GM08714 (cell line): Measurements from ENCODE around the gene RBM14.
A peak's percentile ranks its signal among the peaks of the same experiment; 100 is the strongest.
"Not testable (repeated sequence)": the region's sequence is repeated elsewhere in the genome, so short reads cannot be mapped to it uniquely, and the experiment has no call there.

Experiments
- H3K4me3 ChIP-seq: fragments of 200-500 bp; sonication (Bioruptor generic); 2 replicates; pipeline ENCODE4 v1.5.1; 2014; ENCODE audit warnings: mild to moderate bottlenecking, low read length, inconsistent platforms
- ZNF274 ChIP-seq: IDR thresholded peaks from 2 replicates; pipeline ENCODE4 v1.6.1; 2012; ENCODE audit warnings: mild to moderate bottlenecking, low read depth, low read length

RBM14 gene

DNA sequence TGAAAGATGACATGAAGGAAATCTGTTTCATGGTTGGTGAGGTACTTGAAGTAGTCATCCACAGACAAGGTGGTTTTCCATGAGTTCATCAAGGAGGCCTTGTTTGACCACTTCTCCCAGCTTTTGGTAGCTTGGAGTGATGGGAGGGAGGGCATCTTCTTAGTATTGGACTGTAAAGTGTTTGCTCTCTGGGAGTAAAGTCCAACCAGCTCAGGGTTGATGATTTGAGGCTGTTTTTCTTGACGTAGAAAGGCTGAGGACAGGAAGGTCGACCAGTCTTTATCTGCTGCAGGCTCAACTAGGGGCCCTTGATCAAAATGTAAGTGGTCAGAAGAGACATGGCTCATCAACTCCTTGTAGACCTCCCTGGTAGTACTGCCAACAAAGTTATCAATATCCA, 25.3 kb upstream of the RBM14 start:
- no peak for TF ChIP-seq ZNF274
- no peak overlapping the region for H3K4me3 ChIP-seq

DNA sequence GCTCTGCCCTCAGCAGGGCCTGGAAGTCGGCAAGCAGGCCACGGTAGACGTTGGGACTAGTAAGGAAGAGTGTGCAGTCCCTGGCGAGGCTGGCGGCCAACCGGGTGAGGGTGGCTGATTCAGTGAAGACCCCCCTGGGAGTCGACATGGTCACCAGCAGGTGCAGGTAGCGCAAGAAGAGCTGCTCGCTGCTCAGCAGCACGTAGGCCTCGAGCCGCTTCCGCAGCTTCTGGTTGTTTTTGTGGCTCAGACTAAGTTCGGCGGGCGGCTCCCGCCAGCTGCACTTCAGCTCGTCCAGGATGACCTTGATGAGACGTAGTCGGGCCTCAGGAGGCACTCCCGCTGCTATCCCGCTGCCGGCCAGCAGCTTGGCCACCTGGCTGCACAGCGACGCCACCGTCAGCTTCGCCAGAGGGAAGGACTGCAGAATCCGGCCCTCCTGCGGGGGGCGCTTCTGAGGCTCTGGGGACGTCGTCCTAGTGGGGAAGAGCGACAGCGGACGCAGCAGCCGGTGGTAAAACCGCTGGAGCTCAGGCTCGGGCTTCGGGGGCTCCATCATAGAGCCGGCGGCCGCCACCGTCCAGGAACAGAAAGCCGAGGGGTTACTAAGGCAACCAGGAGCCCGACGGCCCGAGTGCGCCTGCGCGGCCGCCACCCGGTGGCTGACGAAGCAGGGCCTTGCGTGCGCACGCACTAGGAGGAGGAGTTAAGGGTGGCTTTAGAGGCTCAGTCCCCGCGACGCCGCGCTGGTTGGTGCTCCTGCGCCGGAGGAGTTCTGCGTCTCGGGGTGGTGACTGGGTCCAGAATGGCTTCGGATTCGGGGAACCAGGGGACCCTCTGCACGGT, 23.8 kb upstream of the RBM14 start, which contains the start of the genes CCDC87 and CCS:
TSS of gene CCDC87 (minus strand) at position 607 of the 846 bp plus-strand sequence. CDS start at position 559, 48 bp downstream.
TSS of gene CCS (plus strand) at position 729 of the 846 bp plus-strand sequence. CDS start at position 806, 77 bp downstream.
- H3K4me3 ChIP-seq = peak within 1 kb of the TSS; percentile 64
- TF ChIP-seq ZNF274 = no peak

DNA sequence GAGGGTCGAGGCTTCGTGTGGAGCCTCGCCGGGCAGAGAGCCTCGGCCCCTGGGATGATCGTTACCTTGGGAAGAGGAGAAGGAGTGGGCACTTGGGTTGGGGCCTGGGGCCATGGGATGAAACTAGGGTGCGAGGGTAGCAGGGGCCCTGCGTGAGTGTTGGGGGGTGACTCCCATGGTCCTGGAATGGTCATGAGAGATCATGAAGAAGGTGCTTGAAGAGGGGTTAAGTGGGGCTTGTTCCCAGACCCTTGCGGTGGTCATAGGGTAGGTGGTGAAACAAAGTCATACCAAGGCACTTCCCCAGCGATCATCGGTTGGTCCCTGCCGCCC, 23.2 kb upstream of the RBM14 start:
- no peak for TF ChIP-seq ZNF274

DNA sequence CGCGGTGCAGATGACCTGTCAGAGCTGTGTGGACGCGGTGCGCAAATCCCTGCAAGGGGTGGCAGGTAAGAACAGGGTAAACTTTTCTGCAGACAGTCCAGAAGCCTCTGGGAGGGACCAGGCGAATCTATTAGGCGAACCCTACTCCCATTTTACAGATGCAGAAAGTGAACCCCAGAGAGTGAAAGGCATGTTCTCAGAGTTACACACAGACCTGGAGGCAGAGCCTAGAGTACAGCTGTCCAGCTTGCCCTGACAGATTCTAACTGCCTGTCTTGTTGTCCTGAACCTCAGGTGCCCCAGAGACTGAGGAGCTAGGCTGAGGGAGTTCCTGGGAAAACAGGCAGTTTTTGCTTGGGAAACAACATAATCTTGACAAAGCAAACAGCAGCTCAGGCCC, 22.8 kb upstream of the RBM14 start:
- H3K4me3 ChIP-seq = peak overlapping the region; percentile 64
- no peak for TF ChIP-seq ZNF274

More for the DNA sequence above, 23.2 kb upstream of the RBM14 start:
- peak overlapping the region; percentile 64 for H3K4me3 ChIP-seq

DNA sequence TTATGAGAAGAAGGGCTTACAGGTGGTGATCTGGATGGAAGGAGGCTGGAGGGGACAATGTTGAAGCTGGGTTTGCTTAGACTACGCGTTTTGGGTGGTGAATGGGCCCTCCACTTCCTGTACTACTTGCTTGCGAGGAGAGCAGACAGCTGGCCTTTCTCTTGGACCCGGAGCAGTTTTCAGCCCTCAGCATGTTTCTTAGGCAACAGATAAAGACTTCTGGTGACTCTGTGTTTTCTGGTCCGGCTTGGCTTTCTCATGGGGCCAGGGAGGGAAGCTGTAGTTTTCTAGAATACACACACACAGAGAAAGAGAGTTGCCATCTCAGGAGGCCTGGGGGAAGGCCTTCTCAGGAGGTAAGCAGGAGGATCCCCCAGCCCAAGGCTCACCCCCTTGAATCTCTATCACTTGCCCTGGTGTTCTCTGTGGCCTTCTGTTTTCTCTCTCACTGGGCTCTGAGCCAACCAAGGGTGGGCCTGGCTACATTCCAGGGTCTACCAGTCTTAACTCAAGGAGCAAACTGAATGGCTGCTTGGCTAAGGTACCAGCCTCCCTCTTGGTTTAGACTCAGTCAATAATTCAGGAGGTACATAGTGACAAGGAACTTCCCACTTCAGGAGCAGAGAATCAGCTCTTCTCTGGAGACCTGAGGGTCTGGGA, 21.1 kb upstream of the RBM14 start:
- no peak for TF ChIP-seq ZNF274
- H3K4me3 ChIP-seq = peak overlapping the region; percentile 1; the same call in 1 of the 2 replicates

DNA sequence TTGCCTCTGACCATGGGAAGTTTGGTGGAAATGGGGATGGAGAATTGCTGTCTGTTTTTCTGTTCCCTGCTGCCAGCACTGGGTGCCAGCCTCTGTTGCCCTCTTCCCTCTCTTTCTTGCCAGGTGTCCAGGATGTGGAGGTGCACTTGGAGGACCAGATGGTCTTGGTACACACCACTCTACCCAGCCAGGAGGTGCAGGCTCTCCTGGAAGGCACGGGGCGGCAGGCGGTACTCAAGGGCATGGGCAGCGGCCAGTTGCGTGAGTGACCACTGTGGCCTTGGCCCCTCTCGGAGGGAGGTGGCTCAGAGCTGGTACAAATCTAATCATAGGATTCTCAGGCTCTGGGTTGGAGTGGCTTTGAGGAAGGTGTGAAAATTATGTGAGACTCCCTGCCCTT, 17.4 kb upstream of the RBM14 start:
- TF ChIP-seq ZNF274 = no peak
- no peak overlapping the region for H3K4me3 ChIP-seq

DNA sequence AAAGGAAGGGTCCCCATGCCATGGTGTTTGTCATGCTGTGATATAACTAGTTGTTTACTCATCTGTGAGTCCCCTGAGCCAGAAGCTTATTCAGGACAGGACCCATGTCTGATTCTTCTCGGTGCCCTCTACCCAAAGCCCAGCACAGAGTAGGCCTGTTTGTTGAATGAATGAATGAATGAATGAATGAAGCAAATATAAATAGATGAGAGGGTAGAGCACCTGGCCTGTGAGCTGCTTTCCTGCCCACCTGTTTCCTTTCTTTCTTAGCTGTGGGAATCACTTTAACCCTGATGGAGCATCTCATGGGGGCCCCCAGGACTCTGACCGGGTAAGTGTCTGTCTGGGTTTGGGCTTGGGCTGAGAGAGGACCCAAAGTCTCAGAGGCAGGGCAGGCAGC, 16.2 kb upstream of the RBM14 start:
- no peak overlapping the region for H3K4me3 ChIP-seq
- no peak for TF ChIP-seq ZNF274

DNA sequence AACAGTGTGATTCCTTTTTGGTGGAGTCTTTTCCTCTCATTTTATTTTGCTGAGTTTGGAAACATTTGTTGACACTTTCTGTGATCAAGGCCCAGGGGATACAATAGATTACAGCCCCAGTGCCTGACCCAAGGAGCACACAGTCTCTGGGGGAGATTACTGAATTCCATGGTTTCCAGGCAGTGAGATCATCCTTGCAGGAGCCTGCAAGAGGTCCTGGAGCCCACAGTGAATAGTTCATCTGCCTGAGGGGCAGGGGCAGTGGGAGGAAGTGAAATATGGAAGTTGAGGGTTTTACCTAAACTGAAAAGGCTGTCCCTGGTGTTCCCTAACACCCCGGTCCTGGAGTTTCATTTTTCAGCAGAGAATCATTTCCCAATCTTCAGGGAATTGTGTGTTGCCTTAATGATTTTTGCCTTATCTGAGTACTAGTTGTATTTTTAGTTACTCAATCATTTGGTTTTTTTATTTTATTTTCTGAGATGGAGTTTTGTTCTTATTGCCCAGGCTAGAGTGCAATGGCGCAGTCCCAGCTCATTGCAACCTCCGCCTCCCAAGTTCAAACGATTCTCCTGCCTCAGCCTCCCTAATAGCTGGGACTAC, 15.7 kb upstream of the RBM14 start:
- no peak overlapping the region for H3K4me3 ChIP-seq
- TF ChIP-seq ZNF274 = no peak

DNA sequence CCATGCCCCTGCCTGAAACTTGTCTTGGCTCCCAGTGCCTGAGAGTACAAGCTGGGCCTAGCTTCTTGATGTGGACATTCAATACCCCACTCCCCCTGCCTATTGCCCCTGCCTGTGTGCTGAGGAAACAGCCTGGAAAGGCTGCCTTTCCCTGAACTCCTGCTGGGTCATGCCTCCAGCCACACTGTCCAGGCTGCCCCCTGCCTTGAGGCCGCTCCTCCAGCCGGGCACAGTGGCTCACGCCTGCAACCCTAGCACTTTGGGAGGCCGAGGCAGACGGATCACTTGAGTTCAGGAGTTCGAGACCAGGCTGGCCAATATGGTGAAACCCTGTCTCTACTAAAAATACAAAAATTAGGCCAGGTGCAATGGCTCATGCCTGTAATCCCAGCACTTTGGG, 13.4 kb upstream of the RBM14 start:
- no peak for TF ChIP-seq ZNF274
- no peak overlapping the region for H3K4me3 ChIP-seq

DNA sequence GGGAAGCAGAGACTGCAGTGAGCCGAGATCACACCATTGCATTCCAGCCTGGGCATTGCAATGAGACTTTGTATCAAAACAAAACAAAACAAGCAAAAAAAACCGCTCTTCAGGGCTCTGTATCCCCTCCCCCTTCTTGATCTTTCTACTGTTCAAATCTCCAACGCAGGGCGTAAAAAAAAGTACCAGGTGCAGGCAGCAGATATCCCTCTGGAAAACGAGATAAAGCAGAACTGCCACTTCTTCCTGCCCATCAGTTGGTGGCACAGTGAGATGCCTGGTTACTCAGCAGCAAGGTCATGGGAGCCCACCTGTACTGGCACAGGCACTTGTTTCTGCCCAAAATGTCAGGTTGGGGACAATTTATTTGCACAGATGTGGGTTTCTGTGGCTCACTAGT, 12.3 kb upstream of the RBM14 start:
- no peak for TF ChIP-seq ZNF274
- H3K4me3 ChIP-seq = no peak overlapping the region

DNA sequence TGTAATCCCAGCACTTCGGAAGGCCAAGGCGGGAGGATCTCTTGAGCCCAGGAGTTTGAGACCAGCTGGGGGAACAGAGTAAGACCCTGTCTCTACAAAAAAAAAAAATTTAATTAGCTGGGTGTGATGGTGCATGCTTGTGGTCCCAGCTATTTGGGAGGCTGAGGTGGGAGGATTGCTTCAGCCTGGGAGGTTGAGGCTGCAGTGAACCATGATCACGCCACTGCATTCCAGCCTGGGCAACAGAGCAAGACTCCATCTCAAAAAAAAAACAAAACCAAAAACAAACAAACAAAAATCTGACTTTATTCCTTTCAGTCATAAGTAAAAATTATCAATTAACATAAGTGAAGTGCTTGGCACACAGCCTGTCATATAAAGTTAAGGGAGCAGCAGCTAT, 9.8 kb upstream of the RBM14 start:
- H3K4me3 ChIP-seq = not testable (repeated sequence)

DNA sequence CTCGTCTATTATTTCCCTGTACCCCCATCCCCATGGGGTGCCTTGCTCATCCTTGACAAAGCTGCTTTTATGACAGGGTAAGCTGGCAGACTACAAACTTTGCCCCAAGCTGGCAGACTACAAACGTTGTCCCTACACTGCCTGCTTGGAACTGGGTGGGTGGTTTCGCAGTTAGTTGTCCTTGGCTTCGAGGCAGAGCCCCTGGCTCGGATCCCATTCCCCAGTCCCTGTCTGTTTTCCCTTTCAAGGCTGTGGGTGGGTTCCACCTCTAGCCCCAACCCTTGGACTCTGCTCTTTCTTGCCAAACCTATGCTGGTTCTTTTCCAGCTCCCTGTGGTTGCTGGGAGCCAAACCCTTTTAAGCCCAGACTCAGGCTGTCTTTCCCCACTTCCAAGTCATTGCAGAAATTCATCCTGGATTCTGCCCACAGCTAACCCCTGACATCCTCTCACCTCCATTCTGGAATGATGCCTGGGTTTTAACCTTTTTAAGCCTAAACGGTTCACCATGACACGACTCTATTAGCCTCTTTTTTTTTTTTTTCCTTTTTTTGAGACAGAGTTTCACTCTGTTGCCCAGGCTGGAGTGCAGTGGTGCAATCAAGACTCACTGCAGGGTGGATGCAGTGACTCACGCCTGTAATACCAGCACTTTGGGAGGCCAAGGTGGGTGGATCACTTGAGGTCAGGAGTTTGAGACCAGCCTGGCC, 9.2 kb upstream of the RBM14 start:
- no peak for TF ChIP-seq ZNF274
- H3K4me3 ChIP-seq = no peak overlapping the region

DNA sequence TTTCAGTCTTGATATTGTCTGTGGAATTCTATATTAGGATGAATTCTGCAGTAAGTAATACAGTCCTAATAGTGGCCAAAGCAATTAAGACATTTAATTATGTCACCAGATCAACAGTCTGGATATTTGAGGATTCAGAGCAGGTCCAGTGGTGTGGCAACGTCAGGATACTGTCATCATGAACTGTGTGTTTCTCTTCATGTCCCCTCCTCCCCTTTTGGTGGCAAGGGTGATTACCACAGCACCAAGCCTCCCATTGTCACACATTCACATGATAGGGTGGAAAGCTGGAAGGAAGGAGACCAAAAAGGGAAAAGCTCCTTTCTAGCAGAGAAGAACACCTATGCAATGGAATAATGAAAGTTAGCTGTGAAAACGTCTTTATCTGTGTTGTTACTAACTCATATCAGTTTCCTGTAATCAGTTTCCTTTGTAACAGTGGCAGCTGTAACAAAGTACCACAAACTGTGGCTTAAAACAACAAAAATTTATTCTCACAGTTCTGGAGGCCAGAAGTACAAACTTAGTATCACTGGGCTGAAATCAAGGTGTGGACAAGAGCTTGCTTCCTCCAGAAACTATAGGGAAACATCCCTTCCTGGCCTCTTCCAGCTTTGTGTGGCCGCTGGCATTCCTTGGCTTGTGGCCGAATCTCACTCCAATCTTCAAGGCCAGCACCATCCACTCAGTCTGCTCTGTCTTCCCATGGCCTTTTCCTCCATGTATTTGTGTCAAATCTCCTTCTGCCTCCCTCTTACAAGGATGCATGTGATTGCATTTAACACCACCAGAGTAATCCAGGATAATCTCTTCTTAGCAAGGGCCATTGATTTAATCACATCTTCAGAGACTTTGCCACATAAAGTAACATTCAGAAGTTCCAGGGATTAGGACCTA, 6.5 kb upstream of the RBM14 start:
- TF ChIP-seq ZNF274 = no peak
- no peak overlapping the region for H3K4me3 ChIP-seq
